ENCODE results near the gene PBLD.

Gene PBLD

GRCh38 chr10:68233046-68233445, 99.7 kb downstream of the PBLD start:
- no peak for DNase-seq (ENCODE audit: low read depth in 2 of 2)

Data from stimulated activated CD8-positive, alpha-beta memory T cell treated with anti-CD3 and anti-CD28 coated beads, Interleukin-7, amount 100 ng/mL, for 1 hour (primary cell).